Naive thymus-derived CD4-positive, alpha-beta T cell (primary cell): Measurements from ENCODE around the gene MRPL32. TPM values are rescaled to one million over a fixed set of nuclear protein-coding genes. Genes with fewer than 3 reads are reported as not detected.

Source experiments
- ATAC-seq: fragments of 150-1000 bp; cut with Tn5 transposase; 2 replicates; pipeline ENCODE4 v1.10.0; 2021; ENCODE audit warnings: mild to moderate bottlenecking, moderate library complexity
- CTCF ChIA-PET: fragments of 350-600 bp; sonication (Branson Sonifier 250); formaldehyde crosslinking; loops from one replicate; lab custom pipeline; 2021; ENCODE audit warnings: antibody characterized with exemption; lab: Charles Lee
- POLR2A ChIA-PET: fragments of 350-600 bp; sonication (Branson Sonifier 250); formaldehyde crosslinking; loops from one replicate; lab custom pipeline; 2021; ENCODE audit warnings: antibody characterized with exemption, inconsistent platforms; lab: Charles Lee
- DNase-seq, 9 donors: peaks; one replicate each; pipeline versions ENCODE4 v3.0.0 to v3.0.0-alpha.2; 2020 to 2022; ENCODE audit warnings: mixed read lengths in 1 of 9
- H3K27ac ChIP-seq: one replicate; pipeline ENCODE4 v1.7.0; 2013; ENCODE audit warnings: mild to moderate bottlenecking, low read depth, low read length, moderate library complexity
- H3K27me3 ChIP-seq, 2 donors: one replicate each; pipeline ENCODE4 v1.7.0; 2013; ENCODE audit warnings: low read length in 2 of 2, mild to moderate bottlenecking in 2 of 2, moderate library complexity in 2 of 2; ENCODE audit not compliant: control insufficient read depth in 2 of 2, insufficient read depth in 2 of 2
- H3K36me3 ChIP-seq, 3 experiments: 1 replicate in 2 of 3; 2 replicates in 1 of 3; pipeline ENCODE4 v1.7.0; 2013; ENCODE audit warnings: low read length in 3 of 3, mild to moderate bottlenecking in 3 of 3, moderate library complexity in 1 of 3; ENCODE audit not compliant: insufficient read depth in 3 of 3, control insufficient read depth in 2 of 3
- H3K4me1 ChIP-seq, 2 donors: one replicate each; pipeline ENCODE4 v1.7.0; 2013; ENCODE audit warnings: low read length in 2 of 2, mild to moderate bottlenecking in 2 of 2, moderate library complexity in 1 of 2; ENCODE audit not compliant: control insufficient read depth in 2 of 2, insufficient read depth in 2 of 2
- H3K4me3 ChIP-seq: 2 replicates; pipeline ENCODE4 v1.7.0; 2013; ENCODE audit warnings: mild to moderate bottlenecking, low read length
- H3K9me3 ChIP-seq, 3 experiments: 1 replicate in 2 of 3; 2 replicates in 1 of 3; pipeline ENCODE4 v1.7.0; 2013; ENCODE audit warnings: low read length in 3 of 3; ENCODE audit not compliant: control insufficient read depth in 2 of 3
- H3K27ac Mint-ChIP-seq, 9 donors: one replicate each; pipeline ENCODE4 v1.8.0; 2020 to 2022; ENCODE audit warnings: mixed read lengths in 9 of 9, mild to moderate bottlenecking in 8 of 9, moderate library complexity in 5 of 9, inconsistent platforms in 2 of 9
- H3K27me3 Mint-ChIP-seq, 5 donors: one replicate each; pipeline ENCODE4 v1.8.0; 2021 to 2022; ENCODE audit warnings: mixed read lengths in 5 of 5, mild to moderate bottlenecking in 1 of 5
- H3K36me3 Mint-ChIP-seq, 5 donors: one replicate each; pipeline ENCODE4 v1.8.0; 2020 to 2022; ENCODE audit warnings: mixed read lengths in 5 of 5, mild to moderate bottlenecking in 3 of 5, inconsistent platforms in 1 of 5
- H3K4me1 Mint-ChIP-seq, 7 donors: one replicate each; pipeline ENCODE4 v1.8.0; 2020 to 2022; ENCODE audit warnings: mixed read lengths in 7 of 7, mild to moderate bottlenecking in 3 of 7, inconsistent platforms in 1 of 7
- H3K4me3 Mint-ChIP-seq, 10 donors: one replicate each; pipeline ENCODE4 v1.8.0; 2020 to 2022; ENCODE audit warnings: mild to moderate bottlenecking in 10 of 10, mixed read lengths in 10 of 10, moderate library complexity in 6 of 10, inconsistent platforms in 2 of 10
- H3K9me3 Mint-ChIP-seq, 11 donors: one replicate each; pipeline ENCODE4 v1.8.0; 2020 to 2022; ENCODE audit warnings: mixed read lengths in 11 of 11, mild to moderate bottlenecking in 4 of 11, inconsistent platforms in 1 of 11, moderate library complexity in 1 of 11
- intact Hi-C, 2 donors: fragments of 100-400 bp; cut with micrococcal nuclease; formaldehyde crosslinking; loops; one replicate each; pipeline ENCODE4 v1.15.1; 2023
- polyA plus RNA-seq, 2 donors: library from polyadenylated mRNA; unstranded; fragments of 300-500 nt; fragmentation: Illumina TruSeq; gene quantifications; one replicate each; pipeline ENCODE4 v1.2.3, GENCODE V29; 2021
- total RNA-seq, 6 experiments: library from RNA in 5 of 6; stranded (reverse) in 5 of 6; gene quantifications; 1 replicate in 5 of 6; 2 replicates in 1 of 6; pipeline ENCODE4 v1.2.3 and lab custom pipeline; 2021 to 2026

MRPL32 gene
- total and polyA plus RNA-seq, 7 experiments from 2014 or later = 27.7 to 58.2 (median 52.9) TPM

DNA sequence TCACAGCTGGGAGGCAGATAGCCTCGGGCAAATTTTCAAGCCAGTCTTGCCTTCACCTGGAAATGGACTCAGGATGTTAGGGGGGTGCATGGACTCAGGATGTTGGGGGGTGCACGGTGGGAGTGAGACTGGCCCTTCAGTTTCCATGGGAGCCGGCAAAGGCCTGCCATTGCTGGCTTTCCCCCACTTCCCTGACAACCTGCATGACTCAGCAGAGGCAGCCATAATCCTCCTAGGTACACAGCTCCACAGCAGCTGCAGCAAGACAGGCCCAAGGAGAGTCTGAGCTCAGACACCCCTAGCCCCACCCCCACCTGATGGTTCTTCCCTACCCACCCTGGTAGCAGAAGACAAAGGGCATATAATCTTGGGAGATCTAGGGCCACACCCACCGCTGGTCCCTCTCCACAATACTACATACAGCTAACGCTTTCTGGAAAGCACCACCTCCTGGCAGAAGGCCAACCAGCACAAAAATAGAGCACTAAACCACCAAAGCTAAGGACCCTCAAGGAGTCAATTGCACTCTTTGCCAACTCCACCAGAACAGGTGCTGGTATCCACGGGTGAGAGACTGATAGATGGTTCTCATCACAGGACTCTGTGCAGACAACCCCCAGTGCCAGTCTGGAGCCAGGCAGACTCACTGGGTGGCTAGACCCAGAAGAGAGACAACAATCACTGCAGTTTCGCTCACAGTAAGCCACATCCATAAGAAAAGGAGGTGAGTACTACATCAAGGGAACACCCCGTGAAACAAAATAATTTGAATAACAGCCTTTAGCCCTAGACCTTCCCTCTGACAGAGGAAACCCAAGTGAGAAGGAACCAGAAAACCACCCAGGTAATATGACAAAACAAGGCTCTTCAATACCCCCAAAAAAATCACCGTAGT lies 38.6 kb upstream of the MRPL32 start:
- ATAC-seq = no peak
- no peak for DNase-seq
- Histone ChIP-seq H3K27ac (no peak overlapping the region), H3K4me3 (no peak overlapping the region), H3K27me3 (no peaks in the 10 kb centered on the region), H3K36me3 (no peaks in the 10 kb centered on the region), H3K4me1 (no peaks in the 10 kb centered on the region), H3K9me3 (peaks cover 0 to 3% (median 0%) of the 10 kb centered on the region in 3 experiments)
- Mint-ChIP-seq H3K4me1 (peaks cover 6 to 9% (median 7%) of the 10 kb centered on the region in 7 donors), H3K27ac (no peak overlapping the region), H3K4me3 (no peak overlapping the region), H3K27me3 (peaks cover 0 to 40% (median 3%) of the 10 kb centered on the region in 5 donors), H3K36me3 (peaks cover 7 to 41% (median 27%) of the 10 kb centered on the region in 5 donors), H3K9me3 (peaks cover 5 to 48% (median 30%) of the 10 kb centered on the region in 11 donors)
- CTCF ChIA-PET = interaction anchor here (0.6 kb wide), 1 partner anchor 19 kb away, joined by 3 read pairs; no protein-coding TSS in a partner anchor
- intact Hi-C loops = no loop called here
- POLR2A ChIA-PET = no interaction called here

DNA sequence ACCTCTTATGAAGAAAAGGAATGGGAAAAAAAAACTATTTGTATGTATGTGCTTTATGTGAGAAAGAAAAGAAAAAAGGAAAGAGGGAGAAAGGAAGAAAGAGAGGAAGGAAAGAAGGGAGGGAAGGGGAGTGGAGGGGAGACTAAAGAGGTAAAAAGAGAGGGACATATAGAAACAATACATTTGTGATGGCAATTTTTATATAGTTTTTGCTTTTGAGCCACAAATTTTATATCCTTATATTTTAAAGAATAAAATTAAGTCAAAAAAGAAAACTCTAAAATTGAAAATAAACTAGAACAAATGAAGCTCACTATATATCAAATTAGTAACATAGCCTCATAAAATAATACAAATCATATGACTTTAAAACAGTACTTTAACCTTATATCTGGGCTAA lies 31.3 kb upstream of the MRPL32 start:
- no peaks in the 10 kb centered on the region for H3K4me1 Mint-ChIP-seq

DNA sequence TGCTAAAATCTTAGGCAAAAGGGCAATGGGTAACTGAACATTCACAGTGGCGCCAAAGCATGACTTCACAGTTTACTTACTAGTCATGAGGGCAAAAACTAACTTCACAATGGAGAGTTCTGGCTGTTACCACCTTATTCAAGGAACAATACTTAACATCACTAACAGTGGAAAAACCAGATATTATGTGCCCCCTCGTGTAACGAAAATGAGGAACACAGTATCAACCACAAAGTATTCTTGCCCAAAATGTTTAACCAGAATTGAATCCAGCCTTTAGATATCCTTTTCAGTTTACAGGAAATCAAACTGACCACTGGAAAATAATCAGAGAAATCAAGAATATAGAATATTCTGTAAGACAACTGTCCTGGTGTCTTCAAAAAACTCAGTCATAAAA lies 29.8 kb upstream of the MRPL32 start:
- no peak overlapping the region for H3K27ac ChIP-seq
- no peaks in the 10 kb centered on the region for H3K9me3 ChIP-seq
- no peak overlapping the region for H3K4me3 ChIP-seq
- ChIA-PET CTCF (no interaction called here), POLR2A (no interaction called here)
- intact Hi-C loops = no loop called here
- no peaks in the 10 kb centered on the region for H3K36me3 ChIP-seq
- H3K27me3 ChIP-seq = no peaks in the 10 kb centered on the region
- Mint-ChIP-seq H3K27ac (no peak overlapping the region), H3K27me3 (peaks cover 0 to 24% (median 0%) of the 10 kb centered on the region in 5 donors), H3K36me3 (peaks cover 0 to 9% (median 4%) of the 10 kb centered on the region in 5 donors), H3K9me3 (peaks cover 0 to 10% (median 1%) of the 10 kb centered on the region in 11 donors), H3K4me3 (no peak overlapping the region), H3K4me1 (peaks cover 0 to 3% (median 0%) of the 10 kb centered on the region in 7 donors)
- no peak for ATAC-seq
- DNase-seq = no peak
- H3K4me1 ChIP-seq = peaks cover 0 to 2% of the 10 kb centered on the region in 2 donors

More for the DNA sequence above, 31.3 kb upstream of the MRPL32 start:
- peaks cover 3 to 24% (median 10%) of the 10 kb centered on the region in 11 donors for H3K9me3 Mint-ChIP-seq
- H3K36me3 Mint-ChIP-seq = peaks cover 0 to 21% (median 10%) of the 10 kb centered on the region in 5 donors
- POLR2A ChIA-PET = no interaction called here
- DNase-seq = no peak
- H3K27ac Mint-ChIP-seq = no peak overlapping the region
- H3K4me3 Mint-ChIP-seq = no peak overlapping the region
- H3K9me3 ChIP-seq = no peaks in the 10 kb centered on the region
- no peak for ATAC-seq
- CTCF ChIA-PET = no interaction called here
- H3K4me1 ChIP-seq = no peaks in the 10 kb centered on the region
- no peaks in the 10 kb centered on the region for H3K27me3 ChIP-seq
- H3K36me3 ChIP-seq = no peaks in the 10 kb centered on the region
- H3K4me3 ChIP-seq = no peak overlapping the region
- H3K27me3 Mint-ChIP-seq = peaks cover 0 to 39% (median 0%) of the 10 kb centered on the region in 5 donors
- intact Hi-C loops = no loop called here
- H3K27ac ChIP-seq = no peak overlapping the region

DNA sequence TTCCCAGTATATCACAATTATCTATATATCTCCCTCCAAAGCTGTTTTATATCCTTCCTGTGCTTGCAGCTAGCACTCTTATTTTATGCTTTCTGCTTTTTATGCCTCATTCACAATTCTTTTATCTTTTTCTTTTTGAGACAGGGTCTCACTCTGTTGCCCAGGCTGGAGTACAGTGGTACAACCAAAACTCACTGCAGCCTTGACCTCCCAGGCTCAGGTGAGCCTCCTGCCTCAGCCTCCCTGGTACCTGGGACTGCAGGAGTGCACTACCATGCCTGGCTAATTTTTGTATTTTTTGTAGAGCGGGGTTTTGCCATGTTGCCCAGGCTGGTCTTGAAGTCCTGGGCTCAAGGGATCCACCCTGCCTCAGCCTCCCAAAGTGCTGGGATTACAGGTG lies 26.0 kb upstream of the MRPL32 start:
- Histone ChIP-seq H3K36me3 (no peaks in the 10 kb centered on the region), H3K27me3 (no peaks in the 10 kb centered on the region), H3K4me3 (no peak overlapping the region), H3K9me3 (no peaks in the 10 kb centered on the region), H3K27ac (no peak overlapping the region), H3K4me1 (peaks cover 0 to 17% of the 10 kb centered on the region in 2 donors)
- ChIA-PET POLR2A (interaction anchor here (1.4 kb wide), 1 partner anchor 17 kb away, joined by 3 read pairs; no protein-coding TSS in a partner anchor), CTCF (no interaction called here)
- Mint-ChIP-seq H3K4me3 (no peak overlapping the region), H3K27me3 (peaks cover 0 to 10% (median 0%) of the 10 kb centered on the region in 5 donors), H3K9me3 (peaks cover 0 to 3% (median 0%) of the 10 kb centered on the region in 11 donors), H3K36me3 (peaks cover 0 to 13% (median 11%) of the 10 kb centered on the region in 5 donors), H3K4me1 (peaks cover 12 to 31% (median 26%) of the 10 kb centered on the region in 7 donors), H3K27ac (no peak overlapping the region)
- intact Hi-C loops = no loop called here
- DNase-seq (no peak), ATAC-seq (no peak)

DNA sequence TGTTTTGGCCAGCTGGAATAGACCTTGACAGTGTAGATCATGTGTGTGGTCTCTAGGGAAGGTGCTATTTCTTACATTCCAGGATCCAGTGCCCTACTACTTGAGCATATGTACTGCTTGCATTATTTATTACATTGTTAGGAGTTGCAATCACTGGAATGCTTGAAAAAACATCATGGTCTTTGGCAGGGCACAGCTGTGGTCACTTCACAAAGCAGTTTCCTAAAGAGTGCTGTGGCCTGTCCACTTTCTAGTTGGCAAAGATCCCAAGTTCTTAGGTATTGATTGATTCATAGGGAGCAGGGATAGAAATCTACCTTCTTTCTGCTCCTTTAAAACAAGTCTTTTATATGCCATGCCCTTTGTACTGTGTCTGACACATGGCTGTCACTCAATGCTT lies 24.9 kb upstream of the MRPL32 start:
- Mint-ChIP-seq H3K27me3 (peaks cover 0 to 3% (median 0%) of the 10 kb centered on the region in 5 donors), H3K36me3 (peaks cover 0 to 13% (median 11%) of the 10 kb centered on the region in 5 donors), H3K4me1 (peaks cover 15 to 37% (median 30%) of the 10 kb centered on the region in 7 donors), H3K9me3 (peaks cover 0 to 3% (median 0%) of the 10 kb centered on the region in 11 donors), H3K27ac (no peak overlapping the region), H3K4me3 (no peak overlapping the region)
- Histone ChIP-seq H3K9me3 (no peaks in the 10 kb centered on the region), H3K4me1 (peaks cover 3 to 18% of the 10 kb centered on the region in 2 donors), H3K27ac (no peak overlapping the region), H3K36me3 (no peaks in the 10 kb centered on the region), H3K27me3 (no peaks in the 10 kb centered on the region), H3K4me3 (no peak overlapping the region)
- POLR2A ChIA-PET = interaction anchor here (1.4 kb wide), 1 partner anchor 19 kb away, joined by 3 read pairs; no protein-coding TSS in a partner anchor
- ATAC-seq (no peak), DNase-seq (no peak)
- intact Hi-C loops = no loop called here
- CTCF ChIA-PET = no interaction called here

DNA sequence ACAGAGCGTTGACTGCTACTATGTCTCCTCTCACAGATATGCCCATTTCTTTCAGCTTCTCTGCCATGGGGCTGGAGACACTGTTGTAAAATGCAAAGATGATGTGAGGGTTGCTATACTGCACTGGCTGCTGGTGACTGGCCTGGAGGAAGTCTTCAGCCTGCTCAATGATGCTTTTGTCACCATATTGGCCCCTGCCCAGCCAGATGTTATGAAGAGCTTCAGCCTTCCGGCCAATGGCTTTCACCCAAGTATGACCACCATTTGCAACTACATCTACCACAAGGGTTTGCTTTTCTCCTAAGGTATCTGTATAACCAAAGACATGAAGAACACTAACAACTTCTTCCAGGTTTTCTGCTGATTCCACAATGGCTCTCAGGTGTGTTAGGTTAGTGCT lies 21.9 kb upstream of the MRPL32 start:
- Histone ChIP-seq H3K4me1 (peaks cover 9 to 18% of the 10 kb centered on the region in 2 donors), H3K36me3 (no peaks in the 10 kb centered on the region), H3K4me3 (no peak overlapping the region), H3K27ac (no peak overlapping the region), H3K27me3 (no peaks in the 10 kb centered on the region), H3K9me3 (no peaks in the 10 kb centered on the region)
- ChIA-PET POLR2A (interaction anchor here (0.6 to 3.2 kb wide), 5 partner anchors 20 to 28 kb away, joined by 3 to 20 read pairs (median 4); partner anchors contain the start of genes MRPL32 and PSMA2), CTCF (interaction anchor here (0.5 kb wide), 1 partner anchor 924 kb away, joined by 6 read pairs; no protein-coding TSS in a partner anchor)
- Mint-ChIP-seq H3K27me3 (no peaks in the 10 kb centered on the region), H3K9me3 (peaks cover 0 to 3% (median 0%) of the 10 kb centered on the region in 11 donors), H3K36me3 (peaks cover 0 to 18% (median 13%) of the 10 kb centered on the region in 5 donors), H3K4me1 (peaks cover 29 to 66% (median 53%) of the 10 kb centered on the region in 7 donors), H3K4me3 (peak overlapping the region in 8 of 10 donors; percentile 6 to 93 (median 90)), H3K27ac (peak overlapping the region in 3 of 9 donors; percentile 10 to 81 (median 25))
- ATAC-seq (no peak), DNase-seq (no peak)
- intact Hi-C loops = loop anchor here (2.0 to 5.0 kb wide), 3 partner anchors 1107 to 1580 kb away; partner anchors contain the start of genes NUDCD3 (in 1 of the 2) and YKT6 (in 1 of the 2)
